SK-N-SH treated with all-trans-retinoic acid at 6 μM for 48 hours (cell line): ENCODE results near the gene PTPRT.

ENCODE experiments used
- CREB5 ChIP-seq: fragments of 250-450 bp; sonication (Bioruptor Pico); IDR thresholded peaks from 2 replicates; pipeline ENCODE4 v1.5.1; 2020; ENCODE audit warnings: low read depth, mild to moderate bottlenecking, moderate library complexity
- ESRRG ChIP-seq: fragments of 250-450 bp; sonication (Bioruptor Pico); IDR thresholded peaks from 2 replicates; pipeline ENCODE4 v1.6.1; 2021; ENCODE audit warnings: mild to moderate bottlenecking
- ISL1 ChIP-seq: fragments of 250-450 bp; sonication (Bioruptor Pico); IDR thresholded peaks from 2 replicates; pipeline ENCODE4 v2.1.2; 2022; ENCODE audit warnings: mild to moderate bottlenecking, moderate library complexity
- OSR1 ChIP-seq: fragments of 250-450 bp; sonication (Bioruptor Pico); IDR thresholded peaks from 2 replicates; pipeline ENCODE4 v1.8.0; 2022; ENCODE audit warnings: moderate library complexity, mild to moderate bottlenecking, inconsistent platforms
- PATZ1 ChIP-seq: fragments of 250-450 bp; sonication (Bioruptor Pico); IDR thresholded peaks from 2 replicates; pipeline ENCODE4 v1.8.0; 2020; ENCODE audit warnings: mild to moderate bottlenecking, moderate library complexity, borderline replicate concordance
- POU6F1 ChIP-seq: fragments of 250-450 bp; sonication (Bioruptor Pico); IDR thresholded peaks from 2 replicates; pipeline ENCODE4 v1.8.0; 2021; ENCODE audit warnings: low read depth, mild to moderate bottlenecking, moderate library complexity, borderline replicate concordance
- RARB ChIP-seq: fragments of 250-450 bp; sonication (Bioruptor Pico); IDR thresholded peaks from 2 replicates; pipeline ENCODE4 v1.8.0; 2021; ENCODE audit warnings: mild to moderate bottlenecking, moderate library complexity
- TSHZ2 ChIP-seq: fragments of 250-450 bp; sonication (Bioruptor Pico); IDR thresholded peaks from 2 replicates; pipeline ENCODE4 v1.5.0; 2020; ENCODE audit warnings: mild to moderate bottlenecking, moderate library complexity
- ZC3H10 ChIP-seq: fragments of 250-450 bp; sonication (Bioruptor Pico); IDR thresholded peaks from 2 replicates; pipeline ENCODE4 v1.5.1; 2021; ENCODE audit warnings: mild to moderate bottlenecking, moderate library complexity
- ZFP3 ChIP-seq: fragments of 250-450 bp; sonication (Bioruptor Pico); IDR thresholded peaks from 2 replicates; pipeline ENCODE4 v1.5.0; 2020; ENCODE audit warnings: mild to moderate bottlenecking, moderate library complexity
- ZFP30 ChIP-seq: fragments of 450-650 bp; formaldehyde crosslinking; IDR thresholded peaks from 2 replicates; pipeline ENCODE4 v1.5.0; 2022; ENCODE audit warnings: mild to moderate bottlenecking, moderate library complexity
- ZNF565 ChIP-seq: fragments of 450-650 bp; formaldehyde crosslinking; conservative IDR thresholded peaks from 2 replicates; pipeline ENCODE4 v1.5.0; 2020; ENCODE audit warnings: low read depth, mild to moderate bottlenecking, moderate library complexity
- ZNF70 ChIP-seq: fragments of 450-650 bp; formaldehyde crosslinking; IDR thresholded peaks from 2 replicates; pipeline ENCODE4 v1.5.0; 2020; ENCODE audit warnings: mild to moderate bottlenecking, moderate library complexity
- ZNF8 ChIP-seq: fragments of 450-650 bp; formaldehyde crosslinking; IDR thresholded peaks from 2 replicates; pipeline ENCODE4 v1.5.0; 2020; ENCODE audit warnings: mild to moderate bottlenecking, moderate library complexity

- TF ChIP-seq RARB (CRISPR knock-in tag) (no peak), PATZ1 (CRISPR knock-in tag) (no peak), ZFP30 (CRISPR knock-in tag) (no peak), ZFP3 (CRISPR knock-in tag) (no peak), CREB5 (CRISPR knock-in tag) (no peak), ZC3H10 (CRISPR knock-in tag) (no peak), POU6F1 (CRISPR knock-in tag) (no peak), OSR1 (no peak), ZNF565 (CRISPR knock-in tag) (no peak), ESRRG (CRISPR knock-in tag) (no peak), ZNF70 (CRISPR knock-in tag) (no peak), TSHZ2 (CRISPR knock-in tag) (no peak), ISL1 (CRISPR knock-in tag) (no peak), ZNF8 (no peak)
Observed at GRCh38 chr20:42721923-42722322, 467.8 kb downstream of the PTPRT start.
